Body of pancreas (tissue), 4 donors: Measurements from ENCODE around the gene AUH.

Experiments used
- POLR2A ChIP-seq, 3 donors: fragments of 450-650 bp; IDR thresholded peaks; one replicate each; pipeline ENCODE4 v1.6.1; 2016; ENCODE audit warnings: antibody characterized with exemption in 3 of 3, mild to moderate bottlenecking in 2 of 3
- TF ChIP-seq, protein P1 (sequence below), 7 experiments: fragments of 450-650 bp in 4 of 7; fragments of 200-600 bp in 3 of 7; sonication (generic) in 3 of 7; IDR thresholded peaks; one replicate each; pipeline ENCODE4 v1.5.1; 2016 to 2019; ENCODE audit warnings: antibody characterized with exemption in 7 of 7

DNA sequence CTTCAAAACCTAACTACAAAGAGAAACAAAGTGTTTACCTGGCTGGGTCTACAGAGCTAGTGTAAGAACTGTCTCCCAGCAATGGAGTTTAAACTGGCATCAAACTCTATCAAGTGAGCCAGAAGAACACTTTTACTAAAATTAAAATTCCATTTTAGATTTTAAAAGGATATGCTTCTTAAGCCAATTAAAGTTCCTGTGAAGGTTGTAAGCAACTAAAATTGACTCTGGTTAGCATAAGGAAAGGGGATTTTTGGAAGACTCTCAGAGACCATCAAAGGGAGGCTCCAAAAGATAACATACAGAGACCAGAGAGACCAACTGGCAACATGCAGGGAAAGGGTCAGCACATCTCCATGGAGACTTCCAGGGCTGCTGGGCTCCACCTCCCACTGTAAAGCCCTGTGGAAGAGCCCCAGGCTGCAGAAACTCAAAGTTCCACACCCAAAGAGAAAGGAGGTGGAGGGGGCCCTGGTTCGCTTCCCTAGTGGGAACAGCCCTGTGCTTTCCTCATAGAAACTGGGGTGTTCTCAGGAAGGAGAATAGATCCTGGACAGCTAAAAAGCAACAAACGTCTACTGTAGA lies 91.7 kb downstream of the AUH start:
- TF ChIP-seq POLR2A (IDR thresholded peaks at IDR 0.05), result no peak
- TF ChIP-seq, protein P1, sequence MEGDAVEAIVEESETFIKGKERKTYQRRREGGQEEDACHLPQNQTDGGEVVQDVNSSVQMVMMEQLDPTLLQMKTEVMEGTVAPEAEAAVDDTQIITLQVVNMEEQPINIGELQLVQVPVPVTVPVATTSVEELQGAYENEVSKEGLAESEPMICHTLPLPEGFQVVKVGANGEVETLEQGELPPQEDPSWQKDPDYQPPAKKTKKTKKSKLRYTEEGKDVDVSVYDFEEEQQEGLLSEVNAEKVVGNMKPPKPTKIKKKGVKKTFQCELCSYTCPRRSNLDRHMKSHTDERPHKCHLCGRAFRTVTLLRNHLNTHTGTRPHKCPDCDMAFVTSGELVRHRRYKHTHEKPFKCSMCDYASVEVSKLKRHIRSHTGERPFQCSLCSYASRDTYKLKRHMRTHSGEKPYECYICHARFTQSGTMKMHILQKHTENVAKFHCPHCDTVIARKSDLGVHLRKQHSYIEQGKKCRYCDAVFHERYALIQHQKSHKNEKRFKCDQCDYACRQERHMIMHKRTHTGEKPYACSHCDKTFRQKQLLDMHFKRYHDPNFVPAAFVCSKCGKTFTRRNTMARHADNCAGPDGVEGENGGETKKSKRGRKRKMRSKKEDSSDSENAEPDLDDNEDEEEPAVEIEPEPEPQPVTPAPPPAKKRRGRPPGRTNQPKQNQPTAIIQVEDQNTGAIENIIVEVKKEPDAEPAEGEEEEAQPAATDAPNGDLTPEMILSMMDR (IDR thresholded peaks at IDR 0.05), result no peak
